MM.1S (cell line): ENCODE results near the gene PPP2CA.

Source experiments
- DNase-seq: peaks from one replicate; pipeline ENCODE4 v3.0.0-alpha.2; 2015
- H2AFZ ChIP-seq: fragments of 300-600 bp; sonication (generic); 2 replicates; pipeline ENCODE4 v1.6.0; 2016; ENCODE audit warnings: antibody characterized with exemption, low read length
- H3F3A ChIP-seq: fragments of 300-600 bp; sonication (generic); 2 replicates; pipeline ENCODE4 v1.6.1; 2016; ENCODE audit warnings: mild to moderate bottlenecking, antibody characterized with exemption, low read length, moderate library complexity, mixed read lengths; ENCODE audit not compliant: insufficient read depth
- H3K27ac ChIP-seq: fragments of 300-600 bp; sonication (generic); 2 replicates; pipeline ENCODE4 v1.5.1; 2016; ENCODE audit warnings: mild to moderate bottlenecking, low read length
- H3K27me3 ChIP-seq: fragments of 300-600 bp; sonication (generic); replicated peaks from 2 replicates; pipeline ENCODE4 v1.6.0; 2016; ENCODE audit warnings: low read length; ENCODE audit not compliant: insufficient read depth
- H3K36me3 ChIP-seq: fragments of 300-600 bp; sonication (generic); replicated peaks from 2 replicates; pipeline ENCODE4 v1.6.1; 2016; ENCODE audit warnings: mild to moderate bottlenecking, low read length, mixed read lengths; ENCODE audit not compliant: insufficient read depth
- H3K4me1 ChIP-seq: fragments of 300-600 bp; sonication (generic); 2 replicates; pipeline ENCODE4 v1.6.1; 2016; ENCODE audit warnings: low read length, mixed read lengths
- H3K4me2 ChIP-seq: fragments of 300-600 bp; sonication (generic); 2 replicates; pipeline ENCODE4 v1.6.0; 2016; ENCODE audit warnings: low read depth, low read length
- H3K4me3 ChIP-seq: fragments of 300-600 bp; sonication (generic); 2 replicates; pipeline ENCODE4 v1.5.1; 2016; ENCODE audit warnings: low read length, mixed read lengths
- H3K79me2 ChIP-seq: fragments of 300-600 bp; sonication (generic); 2 replicates; pipeline ENCODE4 v1.6.1; 2016; ENCODE audit warnings: mixed run types, low read length, mixed read lengths
- H3K9ac ChIP-seq: fragments of 300-600 bp; sonication (generic); 2 replicates; pipeline ENCODE4 v1.6.1; 2016; ENCODE audit warnings: low read length, mixed read lengths
- H3K9me2 ChIP-seq: fragments of 300-600 bp; sonication (generic); replicated peaks from 2 replicates; pipeline ENCODE4 v1.6.1; 2016; ENCODE audit warnings: mild to moderate bottlenecking, low read length, mixed read lengths; ENCODE audit not compliant: insufficient read depth
- H3K9me3 ChIP-seq: fragments of 300-600 bp; sonication (generic); replicated peaks from 2 replicates; pipeline ENCODE4 v1.6.1; 2016; ENCODE audit warnings: mild to moderate bottlenecking, low read length, mixed read lengths; ENCODE audit not compliant: insufficient read depth
- H4K20me1 ChIP-seq: fragments of 300-600 bp; sonication (generic); 2 replicates; pipeline ENCODE4 v1.6.1; 2016; ENCODE audit warnings: mild to moderate bottlenecking, low read length, moderate library complexity, mixed read lengths; ENCODE audit not compliant: insufficient read depth
- EZH2 ChIP-seq: fragments of 300-600 bp; sonication (generic); optimal IDR thresholded peaks from 2 replicates; pipeline ENCODE3; 2017; ENCODE audit warnings: low read depth, mild to moderate bottlenecking, antibody characterized with exemption, low read length, mixed read lengths
- EZH2phosphoT487 ChIP-seq: fragments of 300-600 bp; sonication (generic); IDR thresholded peaks from 2 replicates; pipeline ENCODE4 v1.6.1; 2018; ENCODE audit warnings: antibody characterized with exemption, low read length
- TF ChIP-seq, protein P1 (sequence below): fragments of 300-600 bp; sonication (generic); IDR thresholded peaks from 2 replicates; pipeline ENCODE4 v1.5.1; 2016; ENCODE audit warnings: antibody characterized with exemption, low read length, mixed read lengths

The PPP2CA gene

DNA sequence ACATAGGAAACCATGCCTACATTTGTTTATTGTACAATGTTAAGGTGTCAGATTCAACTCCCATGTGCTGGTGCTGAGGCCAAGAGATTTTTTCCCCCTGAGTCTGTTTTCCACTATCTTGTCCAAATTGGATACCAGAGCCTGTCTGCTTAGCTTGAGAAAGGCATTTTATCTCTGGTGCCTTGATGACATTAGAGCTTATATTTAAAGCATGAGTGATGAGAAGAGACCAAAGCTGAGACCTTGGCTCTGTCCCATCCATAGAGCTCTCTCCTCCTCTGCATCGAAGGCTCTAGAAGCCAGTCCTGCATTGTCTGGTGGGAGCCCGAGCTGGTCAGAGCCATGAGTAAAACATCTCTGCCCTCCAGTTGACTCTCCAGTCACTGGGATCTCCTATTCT, 10.4 kb upstream of the PPP2CA start:
- no peak overlapping the region for H2AFZ ChIP-seq
- H3K9me3 ChIP-seq = no peaks in the 10 kb centered on the region
- no peaks in the 10 kb centered on the region for H3K36me3 ChIP-seq
- no peak overlapping the region for H3K4me3 ChIP-seq
- no peaks in the 10 kb centered on the region for H4K20me1 ChIP-seq
- H3K4me2 ChIP-seq = no peak overlapping the region
- no peaks in the 10 kb centered on the region for H3K79me2 ChIP-seq
- H3K4me1 ChIP-seq = no peaks in the 10 kb centered on the region
- H3F3A ChIP-seq = no peaks in the 10 kb centered on the region
- H3K27me3 ChIP-seq = no peaks in the 10 kb centered on the region
- no peak overlapping the region for H3K27ac ChIP-seq
- no peak for DNase-seq
- H3K9me2 ChIP-seq = no peaks in the 10 kb centered on the region
- TF ChIP-seq, protein P1, sequence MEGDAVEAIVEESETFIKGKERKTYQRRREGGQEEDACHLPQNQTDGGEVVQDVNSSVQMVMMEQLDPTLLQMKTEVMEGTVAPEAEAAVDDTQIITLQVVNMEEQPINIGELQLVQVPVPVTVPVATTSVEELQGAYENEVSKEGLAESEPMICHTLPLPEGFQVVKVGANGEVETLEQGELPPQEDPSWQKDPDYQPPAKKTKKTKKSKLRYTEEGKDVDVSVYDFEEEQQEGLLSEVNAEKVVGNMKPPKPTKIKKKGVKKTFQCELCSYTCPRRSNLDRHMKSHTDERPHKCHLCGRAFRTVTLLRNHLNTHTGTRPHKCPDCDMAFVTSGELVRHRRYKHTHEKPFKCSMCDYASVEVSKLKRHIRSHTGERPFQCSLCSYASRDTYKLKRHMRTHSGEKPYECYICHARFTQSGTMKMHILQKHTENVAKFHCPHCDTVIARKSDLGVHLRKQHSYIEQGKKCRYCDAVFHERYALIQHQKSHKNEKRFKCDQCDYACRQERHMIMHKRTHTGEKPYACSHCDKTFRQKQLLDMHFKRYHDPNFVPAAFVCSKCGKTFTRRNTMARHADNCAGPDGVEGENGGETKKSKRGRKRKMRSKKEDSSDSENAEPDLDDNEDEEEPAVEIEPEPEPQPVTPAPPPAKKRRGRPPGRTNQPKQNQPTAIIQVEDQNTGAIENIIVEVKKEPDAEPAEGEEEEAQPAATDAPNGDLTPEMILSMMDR = no peak
- TF ChIP-seq EZH2 (no peak), EZH2phosphoT487 (no peak)
- H3K9ac ChIP-seq = no peak overlapping the region

DNA sequence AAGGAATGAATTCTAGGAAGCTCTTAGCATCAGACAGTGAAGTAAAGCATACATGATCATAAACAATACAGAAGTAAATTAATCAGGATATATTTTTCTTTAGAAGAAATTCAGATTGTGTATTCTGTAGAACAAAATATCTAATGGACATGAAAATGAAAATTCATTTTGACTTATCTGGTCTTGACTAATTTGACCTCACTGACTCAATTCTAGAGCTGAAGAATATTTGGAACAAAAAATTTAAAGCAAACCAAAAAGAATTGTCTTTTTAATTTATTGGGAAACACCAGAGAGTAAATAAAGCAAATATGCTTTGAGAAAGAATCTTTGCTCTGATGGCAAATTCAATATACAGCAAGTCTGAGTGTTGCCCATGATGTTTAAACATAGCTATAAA, 2.8 kb upstream of the PPP2CA start:
- no peak overlapping the region for H3K9ac ChIP-seq
- H3K4me3 ChIP-seq = no peak overlapping the region
- DNase-seq = no peak
- no peaks in the 10 kb centered on the region for H3K9me2 ChIP-seq
- peaks cover 9% of the 10 kb centered on the region; the same call in 1 of the 2 replicates for H3F3A ChIP-seq
- no peak overlapping the region for H3K4me2 ChIP-seq
- H3K27me3 ChIP-seq = no peaks in the 10 kb centered on the region
- peaks cover 27% of the 10 kb centered on the region for H3K79me2 ChIP-seq
- no peaks in the 10 kb centered on the region for H3K9me3 ChIP-seq
- H3K27ac ChIP-seq = no peak overlapping the region
- H3K4me1 ChIP-seq = peaks cover 10% of the 10 kb centered on the region; the same call in 1 of the 2 replicates
- TF ChIP-seq EZH2phosphoT487 = no peak
- no peak for TF ChIP-seq EZH2
- TF ChIP-seq, protein P1 = no peak
- H4K20me1 ChIP-seq = peaks cover 2% of the 10 kb centered on the region
- H3K36me3 ChIP-seq = no peaks in the 10 kb centered on the region
- no peak overlapping the region for H2AFZ ChIP-seq

DNA sequence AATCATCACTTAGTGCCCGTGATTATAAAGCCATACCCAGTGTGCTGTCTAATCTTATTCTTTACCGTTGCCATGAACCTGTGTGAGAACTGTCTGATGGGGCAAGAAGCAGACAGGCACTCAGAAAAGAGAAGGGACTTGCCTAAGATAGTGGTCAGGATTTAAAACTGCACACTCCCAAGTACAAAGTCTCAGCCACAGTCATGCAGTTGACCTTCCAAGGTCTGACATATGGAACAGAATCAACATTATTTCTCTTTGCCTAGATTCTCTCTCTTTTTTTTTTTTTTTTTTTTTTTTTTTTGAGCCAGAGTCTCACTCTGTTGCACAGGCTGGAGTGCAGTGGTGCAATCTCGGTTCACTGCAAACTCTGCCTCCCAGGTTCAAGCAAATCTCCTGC, 1.9 kb upstream of the PPP2CA start:
- Histone ChIP-seq H3K9me2 (no peaks in the 10 kb centered on the region), H3K9ac (no peak overlapping the region), H3K9me3 (no peaks in the 10 kb centered on the region), H3K4me3 (no peak overlapping the region), H2AFZ (no peak overlapping the region), H3K36me3 (no peaks in the 10 kb centered on the region), H3F3A (peaks cover 9% of the 10 kb centered on the region; the same call in 1 of the 2 replicates), H3K27me3 (no peaks in the 10 kb centered on the region), H3K27ac (no peak overlapping the region), H3K4me1 (peaks cover 16% of the 10 kb centered on the region; the same call in 1 of the 2 replicates), H4K20me1 (peaks cover 11% of the 10 kb centered on the region), H3K4me2 (no peak overlapping the region), H3K79me2 (peaks cover 35% of the 10 kb centered on the region)
- TF ChIP-seq EZH2 (no peak), EZH2phosphoT487 (no peak)
- TF ChIP-seq, protein P1 = no peak
- no peak for DNase-seq
